K562 (cell line): ENCODE results near the gene IL27RA. TPM values are rescaled to one million over a fixed set of nuclear protein-coding genes. Genes with fewer than 3 reads are reported as not detected.

Experiments
- CCNT2 ChIP-seq: IDR thresholded peaks from 2 replicates; pipeline ENCODE4 v1.6.1; 2011; ENCODE audit warnings: borderline replicate concordance, low read depth, mild to moderate bottlenecking, moderate library complexity, mixed read lengths, low read length; ENCODE audit not compliant: insufficient read length; ENCODE audit errors: extremely low read depth
- CEBPB ChIP-seq: fragments of 450-650 bp; IDR thresholded peaks from 2 replicates; pipeline ENCODE4 v1.6.1; 2016; ENCODE audit warnings: missing genetic modification characterization, missing compliant biosample characterization
- CHCHD3 ChIP-seq: fragments of 250-450 bp; sonication (Bioruptor Pico); IDR thresholded peaks from 2 replicates; pipeline ENCODE4 v2.1.2; 2022; ENCODE audit warnings: mild to moderate bottlenecking
- ELF4 ChIP-seq: fragments of 450-650 bp; formaldehyde crosslinking; IDR thresholded peaks from 2 replicates; pipeline ENCODE4 v1.4.0; 2022; ENCODE audit warnings: missing genetic modification characterization
- HMGXB4 ChIP-seq: sonication (generic); formaldehyde crosslinking; IDR thresholded peaks from 2 replicates; pipeline ENCODE4 v1.8.1; 2023; ENCODE audit warnings: mild to moderate bottlenecking, missing genetic modification reagents
- HOXB6 ChIP-seq: fragments of 250-450 bp; sonication (Bioruptor Pico); IDR thresholded peaks from 2 replicates; pipeline ENCODE4 v1.5.1; 2022; ENCODE audit warnings: mild to moderate bottlenecking, borderline replicate concordance
- IRF1 ChIP-seq: sonication (generic); formaldehyde crosslinking; IDR thresholded peaks from 2 replicates; pipeline ENCODE4 v1.8.0; 2022; ENCODE audit warnings: missing genetic modification reagents, mild to moderate bottlenecking, borderline replicate concordance
- MAZ ChIP-seq, 2 experiments: fragments of 450-650 bp in 1 of 2; sonication (generic) in 1 of 2; formaldehyde crosslinking; IDR thresholded peaks in 1 of 2; conservative IDR thresholded peaks in 1 of 2; 2 replicates each; pipeline versions ENCODE4 v1.4.0 to v1.5.0; 2020; ENCODE audit warnings: mild to moderate bottlenecking in 1 of 2, missing genetic modification reagents in 1 of 2
- NFYB ChIP-seq: IDR thresholded peaks from 2 replicates; pipeline ENCODE4 v1.6.1; 2011; ENCODE audit warnings: mild to moderate bottlenecking, moderate library complexity; ENCODE audit not compliant: insufficient read length; ENCODE audit errors: extremely low read depth
- NR2C2 ChIP-seq, 2 experiments: fragments of 200-800 bp in 1 of 2; sonication (Bioruptor generic) in 1 of 2; sonication (generic) in 1 of 2; formaldehyde crosslinking in 1 of 2; IDR thresholded peaks; 2 replicates each; pipeline versions ENCODE4 v1.6.1 to v1.8.0; 2016 to 2022; ENCODE audit warnings: mild to moderate bottlenecking in 1 of 2, missing compliant biosample characterization in 1 of 2, missing genetic modification characterization in 1 of 2, missing genetic modification reagents in 1 of 2
- NR4A1 ChIP-seq, 2 experiments: fragments of 250-450 bp in 1 of 2; fragments of 450-650 bp in 1 of 2; sonication (Bioruptor Pico) in 1 of 2; IDR thresholded peaks; 2 replicates each; pipeline versions ENCODE4 v1.4.0 to v1.6.1; 2016 to 2020; ENCODE audit warnings: mild to moderate bottlenecking in 2 of 2, missing compliant biosample characterization in 1 of 2, missing genetic modification characterization in 1 of 2, moderate library complexity in 1 of 2
- POLR2A ChIP-seq: fragments of 450-650 bp; conservative IDR thresholded peaks from 2 replicates; pipeline ENCODE4 v1.6.1; 2016
- RNF219 ChIP-seq: fragments of 250-450 bp; sonication (Bioruptor Pico); IDR thresholded peaks from 2 replicates; pipeline ENCODE4 v1.5.0; 2022; ENCODE audit warnings: mild to moderate bottlenecking
- SRF ChIP-seq, 2 experiments: fragments of 250-450, 450-650 bp in 1 of 2; sonication (Bioruptor Pico) in 1 of 2; sonication (generic) in 1 of 2; formaldehyde crosslinking; IDR thresholded peaks; 2 replicates each; pipeline versions ENCODE4 v1.5.0 to v1.5.1; 2020 to 2022; ENCODE audit warnings: mild to moderate bottlenecking in 1 of 2, missing genetic modification reagents in 1 of 2
- TARDBP ChIP-seq: fragments of 450-650 bp; IDR thresholded peaks from 2 replicates; pipeline ENCODE4 v1.6.1; 2016
- TCF7 ChIP-seq: sonication (generic); IDR thresholded peaks from 2 replicates; pipeline ENCODE4 v1.6.1; 2016; ENCODE audit warnings: antibody characterized with exemption, borderline replicate concordance
- ZNF121 ChIP-seq: sonication (generic); formaldehyde crosslinking; conservative IDR thresholded peaks from 2 replicates; pipeline ENCODE4 v1.8.0; 2022; ENCODE audit warnings: missing genetic modification reagents
- ZNF280B ChIP-seq: fragments of 250-450 bp; sonication (Bioruptor Pico); IDR thresholded peaks from 2 replicates; pipeline ENCODE4 v1.5.1; 2021; ENCODE audit warnings: mild to moderate bottlenecking
- ZNF347 ChIP-seq: fragments of 450-650 bp; formaldehyde crosslinking; IDR thresholded peaks from 2 replicates; pipeline ENCODE4 v1.4.0; 2020; ENCODE audit warnings: low read depth, mild to moderate bottlenecking, moderate library complexity
- ZNF785 ChIP-seq: fragments of 250-450 bp; sonication (Bioruptor Pico); IDR thresholded peaks from 2 replicates; pipeline ENCODE4 v1.4.0; 2020; ENCODE audit warnings: mild to moderate bottlenecking
- polyA plus RNA-seq, 8 experiments: library from polyadenylated mRNA; depleted of rRNA in 4 of 8; stranded (reverse) in 5 of 8; unstranded in 3 of 8; fragments of >200 nt; fragmentation: Nextera tagmentation in 2 of 8; fragmentation: Illumina TruSeq in 1 of 8; extraction: Ambion mirVana in 2 of 8; extraction: Trizol in 1 of 8; gene quantifications; 2 replicates each; pipeline versions ENCODE4 v1.2.1 to v1.2.3, GENCODE V29; 2011 to 2014; ENCODE audit warnings: inconsistent platforms in 1 of 8, missing spikeins in 1 of 8
- total RNA-seq, 7 experiments: library from RNA; depleted of rRNA in 6 of 7; stranded (reverse); fragments of >200 nt in 6 of 7; fragmentation: Illumina TruSeq in 2 of 7; extraction: Trizol in 2 of 7; gene quantifications; 2 replicates each; pipeline versions ENCODE4 v1.2.1 to v1.2.3, GENCODE V29; 2011 to 2021; ENCODE audit warnings: low replicate concordance in 1 of 7

The IL27RA gene
- total and polyA plus RNA-seq, 9 of the 15 experiments (the other 6 are each of a cell fraction or from before 2014, with no cell fraction given) = 1.9 to 15.9 (median 12.0) TPM

GRCh38 chr19:14085309-14085995 is 53.9 kb downstream of the IL27RA start, which contains the start of gene C19orf67 (continued):
- TF ChIP-seq ZNF280B (CRISPR knock-in tag) (no peak), RNF219 (no peak), POLR2A (no peak; the same call in 1 of the 2 replicates), CHCHD3 (no peak), HMGXB4 (CRISPR knock-in tag) (no peak), ZNF785 (no peak), NFYB (no peak), SRF (CRISPR knock-in tag; IDR thresholded peaks at IDR 0.05) (no peak), ELF4 (no peak), MAZ (CRISPR knock-in tag; conservative IDR thresholded peaks at IDR 0.05 in 1 of 2, IDR thresholded peaks at IDR 0.05 in 1 of 2) (peak; percentile 41 to 67; a peak in 2 of 4 replicates), IRF1 (CRISPR knock-in tag) (no peak), TARDBP (no peak), NR2C2 (CRISPR knock-in tag; IDR thresholded peaks at IDR 0.05) (no peak), NR2C2 (tag; IDR thresholded peaks at IDR 0.05) (no peak), ZNF121 (CRISPR knock-in tag) (no peak), HOXB6 (CRISPR knock-in tag) (no peak), CCNT2 (peak; percentile 41), ZNF347 (CRISPR knock-in tag) (no peak), TCF7 (no peak), CEBPB (tag) (no peak), NR4A1 (CRISPR knock-in tag; IDR thresholded peaks at IDR 0.05) (no peak), NR4A1 (tag; IDR thresholded peaks at IDR 0.05) (no peak)
